Panc1 (cell line): ENCODE data around the gene DDX27.

Experiments used
- POLR2AphosphoS5 ChIP-seq: IDR thresholded peaks from 2 replicates; pipeline ENCODE4 v1.6.1; 2012; ENCODE audit warnings: mild to moderate bottlenecking, low read depth, low read length, moderate library complexity
- SIN3A ChIP-seq: IDR thresholded peaks from 2 replicates; pipeline ENCODE4 v1.6.1; 2012; ENCODE audit warnings: low read depth, mild to moderate bottlenecking, low read length, moderate library complexity, borderline replicate concordance; ENCODE audit not compliant: insufficient read depth
- TCF7L2 ChIP-seq: IDR thresholded peaks from 2 replicates; pipeline ENCODE4 v1.6.1; 2011; ENCODE audit warnings: mild to moderate bottlenecking, low read depth, low read length, inconsistent platforms
- TF ChIP-seq, protein P1 (sequence below): fragments of 450-650 bp; IDR thresholded peaks from 2 replicates; pipeline ENCODE4 v1.5.1; 2017; ENCODE audit warnings: mild to moderate bottlenecking
- TF ChIP-seq, protein P2 (sequence below), 2 experiments: IDR thresholded peaks; 2 replicates each; pipeline ENCODE4 v1.6.1; 2011 to 2012; ENCODE audit warnings: low read depth in 2 of 2, control low read depth in 1 of 2, low read length in 1 of 2, mild to moderate bottlenecking in 1 of 2, moderate library complexity in 1 of 2; ENCODE audit not compliant: insufficient read depth in 1 of 2

DNA sequence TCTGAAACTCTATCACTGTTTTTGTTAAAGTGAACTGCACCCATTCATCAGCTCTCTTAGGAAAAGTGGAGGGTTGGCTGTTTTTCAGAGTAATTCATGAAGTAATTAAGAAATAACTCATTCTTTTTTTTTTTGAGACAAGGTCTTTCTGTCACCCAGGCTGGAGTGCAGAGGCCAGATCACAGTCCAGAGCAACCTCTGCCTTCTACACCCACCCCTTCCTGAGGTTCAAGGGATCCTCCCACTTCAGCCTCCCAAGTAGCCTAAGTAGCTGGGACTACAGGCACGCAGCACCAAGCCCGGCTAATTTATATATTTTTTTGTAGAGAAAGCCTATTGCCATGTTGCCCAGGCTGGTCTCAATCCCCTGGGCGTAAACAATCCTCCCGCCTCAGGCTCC, 56.0 kb downstream of the DDX27 start:
- TF ChIP-seq, protein P1, sequence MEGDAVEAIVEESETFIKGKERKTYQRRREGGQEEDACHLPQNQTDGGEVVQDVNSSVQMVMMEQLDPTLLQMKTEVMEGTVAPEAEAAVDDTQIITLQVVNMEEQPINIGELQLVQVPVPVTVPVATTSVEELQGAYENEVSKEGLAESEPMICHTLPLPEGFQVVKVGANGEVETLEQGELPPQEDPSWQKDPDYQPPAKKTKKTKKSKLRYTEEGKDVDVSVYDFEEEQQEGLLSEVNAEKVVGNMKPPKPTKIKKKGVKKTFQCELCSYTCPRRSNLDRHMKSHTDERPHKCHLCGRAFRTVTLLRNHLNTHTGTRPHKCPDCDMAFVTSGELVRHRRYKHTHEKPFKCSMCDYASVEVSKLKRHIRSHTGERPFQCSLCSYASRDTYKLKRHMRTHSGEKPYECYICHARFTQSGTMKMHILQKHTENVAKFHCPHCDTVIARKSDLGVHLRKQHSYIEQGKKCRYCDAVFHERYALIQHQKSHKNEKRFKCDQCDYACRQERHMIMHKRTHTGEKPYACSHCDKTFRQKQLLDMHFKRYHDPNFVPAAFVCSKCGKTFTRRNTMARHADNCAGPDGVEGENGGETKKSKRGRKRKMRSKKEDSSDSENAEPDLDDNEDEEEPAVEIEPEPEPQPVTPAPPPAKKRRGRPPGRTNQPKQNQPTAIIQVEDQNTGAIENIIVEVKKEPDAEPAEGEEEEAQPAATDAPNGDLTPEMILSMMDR, result no peak
- TF ChIP-seq POLR2AphosphoS5 (no peak), SIN3A (no peak), TCF7L2 (no peak)
- TF ChIP-seq, protein P2, sequence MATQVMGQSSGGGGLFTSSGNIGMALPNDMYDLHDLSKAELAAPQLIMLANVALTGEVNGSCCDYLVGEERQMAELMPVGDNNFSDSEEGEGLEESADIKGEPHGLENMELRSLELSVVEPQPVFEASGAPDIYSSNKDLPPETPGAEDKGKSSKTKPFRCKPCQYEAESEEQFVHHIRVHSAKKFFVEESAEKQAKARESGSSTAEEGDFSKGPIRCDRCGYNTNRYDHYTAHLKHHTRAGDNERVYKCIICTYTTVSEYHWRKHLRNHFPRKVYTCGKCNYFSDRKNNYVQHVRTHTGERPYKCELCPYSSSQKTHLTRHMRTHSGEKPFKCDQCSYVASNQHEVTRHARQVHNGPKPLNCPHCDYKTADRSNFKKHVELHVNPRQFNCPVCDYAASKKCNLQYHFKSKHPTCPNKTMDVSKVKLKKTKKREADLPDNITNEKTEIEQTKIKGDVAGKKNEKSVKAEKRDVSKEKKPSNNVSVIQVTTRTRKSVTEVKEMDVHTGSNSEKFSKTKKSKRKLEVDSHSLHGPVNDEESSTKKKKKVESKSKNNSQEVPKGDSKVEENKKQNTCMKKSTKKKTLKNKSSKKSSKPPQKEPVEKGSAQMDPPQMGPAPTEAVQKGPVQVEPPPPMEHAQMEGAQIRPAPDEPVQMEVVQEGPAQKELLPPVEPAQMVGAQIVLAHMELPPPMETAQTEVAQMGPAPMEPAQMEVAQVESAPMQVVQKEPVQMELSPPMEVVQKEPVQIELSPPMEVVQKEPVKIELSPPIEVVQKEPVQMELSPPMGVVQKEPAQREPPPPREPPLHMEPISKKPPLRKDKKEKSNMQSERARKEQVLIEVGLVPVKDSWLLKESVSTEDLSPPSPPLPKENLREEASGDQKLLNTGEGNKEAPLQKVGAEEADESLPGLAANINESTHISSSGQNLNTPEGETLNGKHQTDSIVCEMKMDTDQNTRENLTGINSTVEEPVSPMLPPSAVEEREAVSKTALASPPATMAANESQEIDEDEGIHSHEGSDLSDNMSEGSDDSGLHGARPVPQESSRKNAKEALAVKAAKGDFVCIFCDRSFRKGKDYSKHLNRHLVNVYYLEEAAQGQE (IDR thresholded peaks at IDR 0.05; ENCODE audit: insufficient read depth in 1 of 2, low read depth in 2 of 2, low read length in 1 of 2), result no peak
